Upper lobe of left lung (tissue), 6 donors: ENCODE results near the gene MEGF11. TPM values are rescaled to one million over a fixed set of nuclear protein-coding genes. Genes with fewer than 3 reads are reported as not detected.

Experiments
- ATAC-seq, 2 donors: fragments of 200-7000 bp; cut with Tn5 transposase; one replicate each; pipeline ENCODE4 v1.9.1; 2022; ENCODE audit warnings: mild to moderate bottlenecking in 2 of 2, moderate library complexity in 2 of 2; ENCODE audit not compliant: low FRiP score in 2 of 2
- DNase-seq, 2 donors: peaks; one replicate each; pipeline ENCODE4 v3.0.0-alpha.2; 2019 to 2020
- H3K27ac ChIP-seq, 4 donors: fragments of 200-600 bp; sonication (generic); one replicate each; pipeline ENCODE4 v1.5.1; 2016 to 2019
- H3K27me3 ChIP-seq, 4 donors: fragments of 200-600 bp; sonication (generic); one replicate each; pipeline ENCODE4 v1.5.1; 2017 to 2019
- H3K36me3 ChIP-seq, 4 donors: fragments of 200-600 bp; sonication (generic); one replicate each; pipeline ENCODE4 v1.5.1; 2016 to 2019
- H3K4me1 ChIP-seq, 4 donors: fragments of 200-600 bp; sonication (generic); one replicate each; pipeline ENCODE4 v1.5.1; 2018 to 2019
- H3K4me3 ChIP-seq, 4 donors: fragments of 200-600 bp; sonication (generic); one replicate each; pipeline ENCODE4 v1.5.1; 2017 to 2019; ENCODE audit warnings: mild to moderate bottlenecking in 2 of 4, moderate library complexity in 1 of 4
- H3K9me3 ChIP-seq, 4 donors: fragments of 200-600 bp; sonication (generic); one replicate each; pipeline ENCODE4 v1.5.1; 2018 to 2019
- CTCF ChIP-seq, 6 experiments: fragments of 450-650 bp in 4 of 6; fragments of 200-600 bp in 2 of 6; sonication (generic) in 2 of 6; IDR thresholded peaks; one replicate each; pipeline ENCODE4 v1.5.1; 2016 to 2019; ENCODE audit warnings: antibody characterized with exemption in 6 of 6
- EP300 ChIP-seq, 4 donors: sonication (generic); formaldehyde crosslinking; IDR thresholded peaks; one replicate each; pipeline ENCODE4 v1.5.1; 2017; ENCODE audit warnings: antibody characterized with exemption in 4 of 4, control low read depth in 2 of 4
- POLR2A ChIP-seq, 4 donors: fragments of 450-650 bp; IDR thresholded peaks; one replicate each; pipeline ENCODE4 v1.5.1; 2016 to 2017; ENCODE audit warnings: antibody characterized with exemption in 4 of 4, mild to moderate bottlenecking in 2 of 4
- POLR2AphosphoS5 ChIP-seq, 2 donors: sonication (generic); formaldehyde crosslinking; IDR thresholded peaks; one replicate each; pipeline ENCODE4 v1.5.1; 2017; ENCODE audit warnings: antibody characterized with exemption in 2 of 2
- WGBS, 2 donors: methylation state at CpG; one replicate each; pipeline ENCODE4 v1.1.5; 2017 to 2018; 5-methylcytosine and 5-hydroxymethylcytosine counted together
- total RNA-seq, 6 donors: library from RNA; depleted of rRNA in 4 of 6; stranded (reverse); fragments of >200 nt in 4 of 6; gene quantifications; one replicate each; pipeline versions ENCODE4 v1.1.0 to v1.2.1, GENCODE V29; 2016 to 2021
- donor health status: DM: no; HTN: no; CAD: no; lungs with moderate emphysema.
- donor health status: DM: no; HTN: yes; CAD: no; lungs with severe emphysema.

MEGF11 gene
- total RNA-seq, 6 donors from 2014 or later = 1.5 to 4.0 (median 3.5) TPM; not detected in 3

GRCh38 chr15:66288093-66288492 is 34.5 kb upstream of the MEGF11 start:
- H3K4me3 ChIP-seq = no peak overlapping the region
- DNase-seq = no peak
- no peak for TF ChIP-seq POLR2AphosphoS5 (IDR thresholded peaks at IDR 0.05)
- TF ChIP-seq CTCF (IDR thresholded peaks at IDR 0.05) = no peak
- no peak for TF ChIP-seq EP300 (IDR thresholded peaks at IDR 0.05)
- no peak for TF ChIP-seq POLR2A (IDR thresholded peaks at IDR 0.05)
- peaks cover 6 to 22% (median 9%) of the 10 kb centered on the region in 4 donors for H3K4me1 ChIP-seq
- H3K9me3 ChIP-seq = no peaks in the 10 kb centered on the region
- no peak for ATAC-seq
- H3K36me3 ChIP-seq = no peaks in the 10 kb centered on the region
- no peaks in the 10 kb centered on the region for H3K27me3 ChIP-seq
- H3K27ac ChIP-seq = no peak overlapping the region

- no peak overlapping the region for H3K4me3 ChIP-seq
- no peaks in the 10 kb centered on the region for H3K27me3 ChIP-seq
- H3K4me1 ChIP-seq = peaks cover 3 to 17% (median 5%) of the 10 kb centered on the region in 4 donors
- H3K9me3 ChIP-seq = no peaks in the 10 kb centered on the region
- WGBS, 2 donors = 12 to 18% methylated on average over 6 of the region's 6 CpGs
- DNase-seq (no peak), ATAC-seq (no peak)
- no peaks in the 10 kb centered on the region for H3K36me3 ChIP-seq
- no peak overlapping the region for H3K27ac ChIP-seq
- TF ChIP-seq EP300 (IDR thresholded peaks at IDR 0.05) (no peak), POLR2A (IDR thresholded peaks at IDR 0.05) (no peak), POLR2AphosphoS5 (IDR thresholded peaks at IDR 0.05) (no peak), CTCF (IDR thresholded peaks at IDR 0.05) (peak in 4 of 6 experiments; percentile 22 to 57 (median 38))
These were observed 34.0 kb upstream of the MEGF11 start for GRCh38 chr15:66287461-66288057.

DNA sequence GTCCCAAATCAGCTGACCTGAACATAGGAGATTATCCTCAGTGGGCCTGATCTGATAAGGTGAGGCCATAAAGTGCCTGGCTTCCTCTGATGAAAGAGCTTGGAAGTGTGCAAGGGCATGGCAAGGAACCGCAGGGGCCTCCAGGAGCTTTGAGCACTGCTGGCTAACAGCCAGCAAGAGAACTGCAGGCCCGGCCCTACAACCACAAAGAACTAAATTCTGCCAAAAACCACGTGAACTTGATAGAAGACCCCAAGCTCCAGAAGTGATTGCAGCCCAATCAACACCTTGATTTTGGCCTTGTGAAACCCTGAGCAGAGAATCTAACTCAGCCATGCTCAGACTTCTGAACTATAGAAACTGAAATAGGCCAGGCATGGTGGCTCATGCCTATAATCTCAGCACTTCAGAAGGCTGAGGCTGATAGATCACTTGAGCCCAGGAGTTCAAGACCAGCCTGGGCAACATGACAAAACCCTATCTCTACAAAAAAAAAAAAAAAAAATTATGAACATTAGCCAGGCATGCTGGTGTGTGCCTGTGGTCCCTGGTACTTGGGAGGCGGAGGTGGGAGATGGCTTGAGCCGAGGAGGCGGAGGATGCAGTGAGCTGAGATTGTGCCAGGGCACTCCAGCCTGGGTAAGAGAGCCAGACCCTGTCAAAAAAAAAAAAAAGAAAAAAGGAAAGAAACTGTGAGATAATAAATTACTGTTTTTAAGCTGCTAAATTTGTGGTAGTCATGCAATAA is 32.2 kb upstream of the MEGF11 start:
- H3K4me3 ChIP-seq = no peak overlapping the region
- WGBS, 2 donors = 65 to 69% methylated on average over 6 of the region's 6 CpGs
- no peaks in the 10 kb centered on the region for H3K9me3 ChIP-seq
- DNase-seq = peak in 1 of 2 donors; percentile 33
- no peaks in the 10 kb centered on the region for H3K27me3 ChIP-seq
- H3K4me1 ChIP-seq = peaks cover 0 to 10% (median 1%) of the 10 kb centered on the region in 4 donors
- H3K27ac ChIP-seq = no peak overlapping the region
- no peaks in the 10 kb centered on the region for H3K36me3 ChIP-seq
- ATAC-seq = no peak
- no peak for TF ChIP-seq POLR2AphosphoS5 (IDR thresholded peaks at IDR 0.05)
- no peak for TF ChIP-seq EP300 (IDR thresholded peaks at IDR 0.05)
- no peak for TF ChIP-seq CTCF (IDR thresholded peaks at IDR 0.05)
- TF ChIP-seq POLR2A (IDR thresholded peaks at IDR 0.05) = no peak

- no peaks in the 10 kb centered on the region for H3K27me3 ChIP-seq
- peaks cover 0 to 10% (median 1%) of the 10 kb centered on the region in 4 donors for H3K4me1 ChIP-seq
- H3K27ac ChIP-seq = no peak overlapping the region
- DNase-seq (no peak), ATAC-seq (no peak)
- H3K4me3 ChIP-seq = no peak overlapping the region
- no peaks in the 10 kb centered on the region for H3K36me3 ChIP-seq
- 82 to 93% methylated on average over 3 of the region's 3 CpGs for whole genome bisulfite sequencing, 2 donors
- H3K9me3 ChIP-seq = no peaks in the 10 kb centered on the region
- TF ChIP-seq POLR2A (IDR thresholded peaks at IDR 0.05) (no peak), EP300 (IDR thresholded peaks at IDR 0.05) (no peak), POLR2AphosphoS5 (IDR thresholded peaks at IDR 0.05) (no peak), CTCF (IDR thresholded peaks at IDR 0.05) (no peak)
These were observed 30.7 kb upstream of the MEGF11 start for GRCh38 chr15:66284271-66284670.
